Measurements from ENCODE around the gene DONSON.

The DONSON gene

DNA sequence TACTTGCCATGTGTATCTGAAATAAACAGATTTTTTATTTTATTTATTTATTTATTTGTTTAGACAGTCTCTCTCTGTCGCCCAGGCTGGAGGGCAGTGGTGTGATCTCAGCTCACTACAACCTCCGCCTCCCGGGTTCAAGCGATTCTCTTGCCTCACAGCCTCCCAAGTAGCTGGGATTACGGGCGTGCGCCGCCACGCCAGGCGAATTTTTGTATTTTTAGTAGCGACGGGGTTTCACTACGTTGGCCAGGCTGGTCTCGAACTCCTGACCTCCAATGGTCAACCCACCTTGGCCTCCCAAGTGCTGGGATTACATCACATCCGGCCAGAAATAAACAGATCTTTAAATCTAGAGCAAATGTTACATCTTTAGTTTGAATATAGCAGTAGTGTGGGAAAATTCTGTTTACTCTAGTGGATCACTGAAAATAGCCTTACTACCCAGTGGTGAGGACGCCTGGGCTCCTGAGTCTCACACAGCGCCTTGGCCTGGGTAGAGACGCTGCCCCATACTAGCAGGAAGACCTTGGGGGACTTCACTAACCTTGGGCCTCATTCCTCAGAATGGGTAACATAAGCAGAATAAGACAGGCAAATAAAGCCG is 47.3 kb downstream of the DONSON start:
- no peak for DNase-seq

DNA sequence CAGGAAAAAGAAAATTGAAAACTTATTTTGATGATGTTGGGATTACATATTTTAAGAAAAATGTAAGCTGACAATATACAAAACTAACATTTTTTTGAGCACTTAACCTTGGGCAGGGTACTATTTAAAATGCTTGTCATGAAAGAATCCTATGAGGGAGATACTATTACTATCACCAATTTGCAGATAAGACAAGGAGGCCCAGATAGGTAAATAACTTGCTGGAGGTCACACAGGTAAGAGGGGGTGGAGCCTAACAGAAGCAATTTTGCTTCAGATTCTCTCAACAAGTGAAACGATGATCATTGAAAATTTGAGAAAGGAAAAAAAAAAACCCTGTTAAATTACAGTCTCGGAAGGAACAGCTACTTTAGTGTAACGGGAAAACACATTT is 47.8 kb downstream of the DONSON start:
- no peak for DNase-seq

DNA sequence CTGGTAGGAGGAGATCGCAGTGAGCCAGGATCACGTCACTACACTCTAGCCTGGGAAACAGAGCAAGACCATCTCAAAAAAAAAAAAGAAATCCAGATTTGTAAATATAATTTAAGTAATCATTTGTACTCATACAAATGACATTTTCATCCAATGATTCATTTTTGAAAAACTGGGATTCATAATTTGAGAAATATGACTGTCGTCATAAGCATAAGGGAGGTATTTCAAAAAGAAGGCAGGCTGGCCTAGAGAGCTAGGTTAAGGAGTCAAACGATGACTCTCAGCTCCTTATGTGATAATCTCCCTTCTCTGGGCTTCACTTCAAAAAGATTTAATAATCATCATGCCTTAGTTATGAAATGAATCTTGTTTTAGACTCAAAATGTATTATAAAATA is 48.9 kb downstream of the DONSON start:
- DNase-seq: no peak

DNA sequence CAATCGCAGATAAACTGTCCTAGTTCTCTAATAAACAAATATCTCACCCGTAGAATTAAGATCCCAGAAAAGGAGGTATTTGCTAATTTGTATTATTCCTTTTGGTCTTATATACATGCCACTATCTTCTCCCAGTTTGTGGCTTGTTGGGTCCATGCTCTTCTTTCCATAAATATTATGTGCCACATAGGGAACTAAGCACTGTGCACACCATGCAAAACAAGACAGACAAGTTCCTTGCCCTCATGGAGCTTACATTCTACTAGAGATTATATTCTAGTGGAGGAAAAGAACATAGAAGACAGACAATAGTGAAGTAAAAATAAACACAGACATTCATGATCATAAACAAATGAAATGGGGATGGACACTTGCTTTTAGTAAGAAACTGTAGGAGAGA is 51.3 kb downstream of the DONSON start:
- DNase-seq: no peak

DNA sequence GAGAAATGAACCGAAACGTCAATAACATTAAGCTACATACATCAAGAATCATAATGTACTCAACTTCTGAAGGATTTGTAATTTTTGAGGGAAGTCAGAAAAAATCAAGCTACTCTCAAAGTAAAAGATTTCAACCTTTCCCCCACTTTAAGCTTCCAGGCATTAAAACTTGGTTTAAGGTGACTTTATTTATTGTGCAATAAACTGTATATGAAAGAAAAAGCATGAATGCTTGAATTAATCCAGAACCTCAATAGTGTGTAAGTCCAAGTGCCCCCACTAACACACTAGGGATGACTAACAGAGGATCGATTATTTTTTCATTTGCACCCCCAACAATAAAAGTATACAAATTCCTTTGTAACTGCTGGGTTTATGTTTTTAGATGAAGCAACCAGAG is 57.5 kb downstream of the DONSON start:
- DNase-seq: no peak
